ENCODE data around the gene CCNE1.

Gene CCNE1

DNA sequence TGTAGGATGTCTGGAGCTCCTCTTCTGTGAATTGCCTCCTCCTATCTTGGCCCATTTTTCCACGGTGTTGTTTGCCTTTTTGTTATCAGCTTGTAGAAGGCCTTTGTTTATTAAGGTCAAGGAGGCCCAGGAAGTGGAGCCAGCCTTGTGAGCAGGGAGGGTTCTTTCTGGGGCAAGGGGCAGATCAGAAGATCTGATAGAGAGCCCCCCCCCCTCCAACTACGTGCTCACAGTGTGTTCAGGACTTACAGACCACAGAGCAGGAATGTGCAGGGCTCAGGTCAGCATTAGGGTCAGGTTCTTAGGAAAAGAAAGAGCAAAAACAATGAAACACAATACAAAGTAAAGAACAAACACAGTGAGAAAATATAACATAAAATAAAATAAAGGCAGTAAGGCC, 59.4 kb downstream of the CCNE1 start:
- Histone ChIP-seq H4K91ac (ENCODE audit: low read depth, low read length) (peak overlapping the region; percentile 76), H3K4me3 (ENCODE audit: low read depth, low read length) (no peak overlapping the region), H3K4me1 (ENCODE audit: control insufficient read depth in 1 of 2, insufficient read depth in 2 of 2, low read length in 2 of 2) (peaks cover 16 to 21% of the 10 kb centered on the region in 2 experiments), H3K4ac (ENCODE audit: low read depth, low read length) (peak overlapping the region; percentile 28), H3K9ac (ENCODE audit: low read length) (no peak overlapping the region), H2AK5ac (ENCODE audit: low read length) (no peak overlapping the region), H3K27me3 (ENCODE audit: insufficient read depth, low read length) (peaks cover 2% of the 10 kb centered on the region), H3K9me3 (ENCODE audit: insufficient read depth, low read depth, low read length) (peaks cover 4% of the 10 kb centered on the region), H3K27ac (ENCODE audit: low read depth, low read length) (peak overlapping the region; percentile 87), H2BK120ac (ENCODE audit: insufficient read depth, low read length, poor library complexity) (no peak overlapping the region), H2BK12ac (ENCODE audit: low read length) (peak overlapping the region; percentile 50), H2AFZ (ENCODE audit: insufficient read depth, low read length, poor library complexity) (no peak overlapping the region), H3K23ac (ENCODE audit: low read length) (no peak overlapping the region), H3K18ac (ENCODE audit: low read length) (no peak overlapping the region), H3K79me2 (ENCODE audit: control insufficient read depth, insufficient read depth, low read length, poor library complexity) (peaks cover 3% of the 10 kb centered on the region), H3K36me3 (ENCODE audit: control insufficient read depth in 1 of 2, insufficient read depth in 2 of 2, low read length in 2 of 2) (no peaks in the 10 kb centered on the region), H3K4me2 (ENCODE audit: low read length) (peak overlapping the region; percentile 33), H4K12ac (ENCODE audit: low read depth, low read length) (no peak overlapping the region), H3K79me1 (ENCODE audit: low read length) (peaks cover 9% of the 10 kb centered on the region), H2BK5ac (ENCODE audit: low read depth, low read length, poor library complexity) (peak overlapping the region; percentile 94), H3K14ac (ENCODE audit: low read length) (no peak overlapping the region), H4K8ac (ENCODE audit: low read depth, low read length) (no peak overlapping the region)
- peak; percentile 79 to 88 for DNase-seq
- no CpG with 5 or more reads among the region's 2 CpGs for WGBS (ENCODE audit: extremely low coverage, insufficient coverage, insufficient read length)

DNA sequence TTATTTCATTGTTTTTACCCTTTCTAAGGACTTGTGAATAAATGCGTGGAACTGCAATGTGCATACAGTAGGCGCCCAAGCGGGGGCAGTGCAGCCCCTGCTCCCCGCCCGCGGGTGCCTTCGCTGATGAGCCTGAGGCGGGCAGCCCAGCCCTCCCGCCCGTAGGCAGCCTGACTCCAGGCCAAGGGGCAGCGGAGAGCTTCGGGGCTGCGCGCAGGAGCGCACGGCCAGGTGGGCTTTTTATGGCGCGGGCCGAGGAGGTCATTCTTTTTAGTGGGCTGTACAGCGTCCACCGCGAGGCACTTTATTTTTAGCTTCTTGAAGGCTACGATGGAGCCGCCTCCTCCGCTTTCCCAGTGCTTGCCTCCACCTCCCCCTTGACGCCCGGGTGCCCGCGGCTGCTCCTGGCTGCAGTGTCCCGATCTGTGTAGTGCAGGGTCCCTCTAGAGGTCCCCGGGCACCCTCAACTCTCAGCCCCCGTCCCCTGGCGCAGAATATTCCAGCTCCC, 60.5 kb downstream of the CCNE1 start:
- Histone ChIP-seq H3K79me2 (ENCODE audit: control insufficient read depth, insufficient read depth, low read length, poor library complexity) (peaks cover 3% of the 10 kb centered on the region), H3K4me3 (ENCODE audit: low read depth, low read length) (no peak overlapping the region), H3K9ac (ENCODE audit: low read length) (no peak overlapping the region), H3K23ac (ENCODE audit: low read length) (no peak overlapping the region), H4K91ac (ENCODE audit: low read depth, low read length) (peak overlapping the region; percentile 61), H2AK5ac (ENCODE audit: low read length) (no peak overlapping the region), H3K36me3 (ENCODE audit: control insufficient read depth in 1 of 2, insufficient read depth in 2 of 2, low read length in 2 of 2) (no peaks in the 10 kb centered on the region), H3K18ac (ENCODE audit: low read length) (no peak overlapping the region), H3K4me1 (ENCODE audit: control insufficient read depth in 1 of 2, insufficient read depth in 2 of 2, low read length in 2 of 2) (peaks cover 16 to 21% of the 10 kb centered on the region in 2 experiments), H3K27ac (ENCODE audit: low read depth, low read length) (no peak overlapping the region), H4K12ac (ENCODE audit: low read depth, low read length) (no peak overlapping the region), H3K4me2 (ENCODE audit: low read length) (peak overlapping the region; percentile 51), H3K27me3 (ENCODE audit: insufficient read depth, low read length) (peaks cover 2% of the 10 kb centered on the region), H2AFZ (ENCODE audit: insufficient read depth, low read length, poor library complexity) (no peak overlapping the region), H2BK12ac (ENCODE audit: low read length) (peak overlapping the region; percentile 62), H2BK5ac (ENCODE audit: low read depth, low read length, poor library complexity) (peak overlapping the region; percentile 74), H3K79me1 (ENCODE audit: low read length) (peaks cover 9% of the 10 kb centered on the region), H4K8ac (ENCODE audit: low read depth, low read length) (peak overlapping the region; percentile 53), H3K14ac (ENCODE audit: low read length) (peak overlapping the region; percentile 22), H2BK120ac (ENCODE audit: insufficient read depth, low read length, poor library complexity) (peak overlapping the region; percentile 63), H3K4ac (ENCODE audit: low read depth, low read length) (no peak overlapping the region), H3K9me3 (ENCODE audit: insufficient read depth, low read depth, low read length) (peaks cover 4% of the 10 kb centered on the region)
- WGBS (ENCODE audit: extremely low coverage, insufficient coverage, insufficient read length): no CpG with 5 or more reads among the region's 33 CpGs
- DNase-seq: peak; percentile 45 to 67

DNA sequence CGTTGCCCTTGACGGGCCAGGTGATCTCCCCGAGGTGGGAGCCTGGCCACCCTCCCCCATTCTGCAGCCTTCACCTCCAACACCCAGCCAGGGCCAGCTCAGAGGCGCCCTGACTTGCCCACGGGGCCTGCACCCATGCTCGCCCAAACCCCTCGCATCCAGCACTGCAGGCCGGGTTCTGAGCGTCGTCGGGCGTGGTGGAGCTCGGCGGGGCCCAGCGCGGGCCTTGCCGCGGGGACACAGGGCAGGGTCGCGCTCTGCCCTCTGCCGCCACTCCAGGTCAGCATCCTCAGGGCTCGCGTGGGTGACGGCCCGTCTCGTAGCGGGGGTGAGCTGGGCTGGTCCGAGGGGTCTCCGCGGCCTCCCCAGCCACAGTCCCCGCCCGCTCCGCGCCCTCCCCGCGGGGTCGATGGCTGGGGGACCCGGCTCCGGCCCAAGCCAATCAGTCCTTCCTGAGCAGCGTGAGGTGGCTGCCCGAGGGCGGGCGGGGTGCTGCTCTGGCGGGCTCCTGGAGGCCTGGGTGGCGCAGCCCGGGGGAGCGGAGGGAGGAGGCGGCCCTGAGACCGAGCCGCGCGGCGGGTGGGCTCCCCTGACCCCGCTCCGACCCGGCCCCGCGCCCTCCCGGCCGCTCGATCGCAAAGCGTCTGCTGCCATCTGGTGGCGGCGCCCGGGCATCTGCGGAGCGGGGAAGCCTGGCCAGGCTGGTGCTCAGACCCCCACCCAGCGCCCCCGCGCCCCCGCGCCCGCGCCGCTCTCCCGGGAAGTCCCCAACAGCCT, 61.4 kb downstream of the CCNE1 start:
- peaks cover 3% of the 10 kb centered on the region for H3K79me2 ChIP-seq (ENCODE audit: control insufficient read depth, insufficient read depth, low read length, poor library complexity)
- no peak overlapping the region for H3K27ac ChIP-seq (ENCODE audit: low read depth, low read length)
- peak in 1 of 2 donors; percentile 71 for DNase-seq
- H3K4ac ChIP-seq (ENCODE audit: low read depth, low read length): no peak overlapping the region
- peak overlapping the region; percentile 54 for H3K4me3 ChIP-seq (ENCODE audit: low read depth, low read length)
- peak overlapping the region; percentile 23 for H3K14ac ChIP-seq (ENCODE audit: low read length)
- peak overlapping the region; percentile 31 for H4K12ac ChIP-seq (ENCODE audit: low read depth, low read length)
- peak overlapping the region; percentile 25 for H3K18ac ChIP-seq (ENCODE audit: low read length)
- H3K27me3 ChIP-seq (ENCODE audit: insufficient read depth, low read length): peaks cover 2% of the 10 kb centered on the region
- H3K36me3 ChIP-seq (ENCODE audit: control insufficient read depth in 1 of 2, insufficient read depth in 2 of 2, low read length in 2 of 2): no peaks in the 10 kb centered on the region
- peaks cover 9% of the 10 kb centered on the region for H3K79me1 ChIP-seq (ENCODE audit: low read length)
- peak overlapping the region; percentile 34 for H2BK120ac ChIP-seq (ENCODE audit: insufficient read depth, low read length, poor library complexity)
- no peak overlapping the region for H2BK5ac ChIP-seq (ENCODE audit: low read depth, low read length, poor library complexity)
- no peak overlapping the region for H3K23ac ChIP-seq (ENCODE audit: low read length)
- peak overlapping the region; percentile 56 for H2BK12ac ChIP-seq (ENCODE audit: low read length)
- H3K9me3 ChIP-seq (ENCODE audit: insufficient read depth, low read depth, low read length): peaks cover 4% of the 10 kb centered on the region
- H3K4me2 ChIP-seq (ENCODE audit: low read length): peak overlapping the region; percentile 87
- peak overlapping the region; percentile 57 for H4K8ac ChIP-seq (ENCODE audit: low read depth, low read length)
- H4K91ac ChIP-seq (ENCODE audit: low read depth, low read length): peak overlapping the region; percentile 81
- H2AFZ ChIP-seq (ENCODE audit: insufficient read depth, low read length, poor library complexity): peak overlapping the region; percentile 7
- WGBS (ENCODE audit: extremely low coverage, insufficient coverage, insufficient read length): no CpG with 5 or more reads among the region's 77 CpGs
- H3K9ac ChIP-seq (ENCODE audit: low read length): no peak overlapping the region
- H3K4me1 ChIP-seq (ENCODE audit: control insufficient read depth in 1 of 2, insufficient read depth in 2 of 2, low read length in 2 of 2): peaks cover 16 to 21% of the 10 kb centered on the region in 2 experiments
- H2AK5ac ChIP-seq (ENCODE audit: low read length): no peak overlapping the region

Data from trophoblast cell (in vitro differentiated cells and primary cell).